ENCODE results near the gene GDF15.
A peak's percentile ranks its signal among the peaks of the same experiment; 100 is the strongest.

GDF15 gene

DNA sequence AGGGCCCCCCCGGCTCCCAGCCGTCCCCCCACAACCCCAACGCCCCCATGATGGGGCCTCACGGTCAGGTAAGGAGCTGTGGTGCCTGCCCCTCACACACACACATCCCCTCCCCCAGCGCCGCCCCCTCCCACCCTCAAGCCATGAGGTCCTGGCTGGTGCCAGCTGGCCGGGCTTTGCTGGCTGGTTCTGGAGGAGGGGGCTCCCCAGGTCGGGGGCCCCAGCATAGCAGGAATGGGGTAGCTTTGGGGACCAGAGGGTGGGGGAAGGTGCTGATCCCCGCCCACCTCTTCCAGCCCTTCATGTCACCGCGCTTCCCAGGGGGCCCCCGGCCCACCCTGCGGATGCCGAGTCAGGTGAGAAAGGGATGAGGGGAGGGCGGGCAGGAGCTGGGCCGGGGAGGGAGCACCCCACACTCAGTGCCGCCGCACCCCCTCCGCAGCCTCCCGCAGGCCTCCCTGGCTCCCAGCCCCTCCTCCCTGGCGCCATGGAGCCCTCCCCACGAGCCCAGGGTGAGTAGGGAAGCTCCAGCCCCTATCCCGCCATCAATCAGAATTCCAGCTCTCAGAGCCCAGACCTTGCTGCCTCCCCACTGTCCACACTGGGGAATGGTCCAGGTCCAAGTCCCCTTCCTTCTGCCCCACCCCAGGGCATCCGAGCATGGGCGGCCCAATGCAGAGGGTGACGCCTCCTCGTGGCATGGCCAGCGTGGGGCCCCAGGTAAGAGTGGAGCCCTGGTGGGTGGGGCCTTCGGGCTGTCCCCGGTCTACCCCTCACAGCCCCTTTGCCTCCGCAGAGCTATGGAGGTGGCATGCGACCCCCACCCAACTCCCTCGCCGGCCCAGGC is 45.6 kb downstream of the GDF15 start:
- no peak for DNase-seq (ENCODE audit: low spot score)

DNA sequence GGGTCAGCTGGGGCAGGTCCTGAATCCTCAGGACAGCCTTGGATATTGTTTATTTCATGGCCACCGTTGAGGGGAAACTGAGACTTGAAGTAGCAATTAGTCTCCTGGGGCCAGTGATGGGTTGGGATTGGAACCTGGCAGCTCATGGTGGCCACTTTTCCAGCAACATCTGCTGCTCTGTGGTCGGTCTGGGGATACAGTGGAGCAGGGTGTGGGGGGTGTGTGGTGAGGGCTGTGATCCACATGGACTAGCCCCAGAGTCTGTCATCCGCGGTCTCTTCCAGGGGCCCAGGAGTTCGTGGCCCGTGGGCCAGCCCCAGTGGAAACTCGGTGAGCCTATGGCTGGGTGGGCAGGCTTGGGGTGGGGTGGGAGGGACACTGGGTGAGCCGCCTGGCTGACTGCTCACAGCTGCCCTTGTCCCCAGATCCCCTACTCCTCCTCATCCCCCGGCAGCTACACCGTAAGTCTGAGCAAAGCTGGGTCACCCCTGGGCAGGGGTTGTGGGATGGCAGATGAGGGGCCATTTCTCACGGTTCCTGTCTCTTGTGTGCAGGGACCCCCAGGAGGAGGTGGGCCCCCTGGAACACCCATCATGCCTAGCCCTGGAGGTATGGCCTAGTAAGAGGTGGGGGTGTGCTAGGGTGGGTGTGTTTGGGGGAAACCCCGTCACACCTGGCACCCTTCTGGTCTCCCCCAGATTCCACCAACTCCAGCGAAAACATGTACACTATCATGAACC is 46.5 kb downstream of the GDF15 start:
- no peak for DNase-seq (ENCODE audit: low spot score)

DNA sequence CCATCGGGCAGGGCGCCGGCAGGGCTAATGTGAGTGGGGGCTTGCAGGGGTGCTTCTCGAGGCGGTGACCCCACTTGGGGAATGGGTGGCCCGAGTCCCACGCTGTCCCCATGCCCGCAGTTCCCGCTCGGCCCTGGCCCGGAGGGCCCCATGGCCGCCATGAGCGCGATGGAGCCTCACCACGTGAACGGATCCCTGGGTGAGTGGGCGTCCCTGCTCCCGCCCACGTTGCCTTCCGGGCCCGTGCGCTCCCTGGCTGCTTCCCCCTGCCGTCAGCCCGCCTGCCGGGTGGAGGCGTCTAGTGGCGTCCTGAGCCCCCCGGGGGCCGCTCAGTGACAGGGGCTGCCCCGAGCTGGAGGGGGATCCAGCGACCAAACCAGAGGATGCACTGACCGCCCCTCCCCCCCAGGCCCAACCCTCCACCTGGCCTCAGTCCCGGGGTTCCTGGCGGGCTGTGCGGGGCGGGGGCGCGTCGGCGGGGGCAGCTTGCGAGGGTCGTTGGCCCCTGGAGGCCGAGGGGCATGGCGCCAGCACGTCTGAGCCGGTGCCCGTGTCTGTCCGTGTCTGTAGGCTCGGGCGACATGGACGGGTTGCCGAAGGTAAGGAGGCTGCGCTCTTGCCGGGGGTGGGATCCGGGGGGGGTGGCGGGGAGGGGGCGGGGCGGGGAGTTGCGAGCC is 47.2 kb downstream of the GDF15 start:
- no peak for DNase-seq (ENCODE audit: low spot score)

DNA sequence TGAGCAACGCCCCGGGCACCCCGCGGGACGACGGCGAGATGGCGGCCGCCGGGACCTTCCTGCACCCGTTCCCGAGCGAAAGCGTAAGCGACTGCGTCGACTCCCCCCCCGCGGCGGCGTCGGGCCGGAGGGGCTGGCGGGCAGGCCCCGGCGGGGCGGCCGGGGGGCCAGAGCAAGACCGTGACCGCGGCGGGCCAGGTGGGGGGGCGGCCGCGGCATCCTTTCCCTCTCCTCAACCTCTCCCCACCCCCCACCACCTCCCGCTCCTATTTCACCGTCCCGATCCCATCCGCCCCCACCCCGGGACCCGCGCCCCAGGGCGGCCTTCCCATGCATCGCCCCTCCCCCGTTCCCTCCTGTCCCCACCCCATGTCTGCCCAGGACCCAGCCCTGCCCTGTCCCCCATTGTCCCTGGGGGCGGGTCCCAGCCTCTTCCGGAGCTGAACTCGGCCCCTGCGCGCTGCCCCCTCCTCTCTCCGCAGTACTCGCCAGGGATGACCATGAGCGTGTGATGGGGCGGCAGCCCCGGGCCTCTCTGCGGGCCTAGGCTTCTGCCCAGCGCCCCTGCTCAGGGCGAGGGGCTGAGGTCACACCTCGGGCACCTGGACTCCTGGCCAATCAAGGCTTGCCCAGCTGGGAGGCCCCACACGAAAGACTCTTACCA is 47.9 kb downstream of the GDF15 start:
- no peak for DNase-seq (ENCODE audit: low spot score)

DNA sequence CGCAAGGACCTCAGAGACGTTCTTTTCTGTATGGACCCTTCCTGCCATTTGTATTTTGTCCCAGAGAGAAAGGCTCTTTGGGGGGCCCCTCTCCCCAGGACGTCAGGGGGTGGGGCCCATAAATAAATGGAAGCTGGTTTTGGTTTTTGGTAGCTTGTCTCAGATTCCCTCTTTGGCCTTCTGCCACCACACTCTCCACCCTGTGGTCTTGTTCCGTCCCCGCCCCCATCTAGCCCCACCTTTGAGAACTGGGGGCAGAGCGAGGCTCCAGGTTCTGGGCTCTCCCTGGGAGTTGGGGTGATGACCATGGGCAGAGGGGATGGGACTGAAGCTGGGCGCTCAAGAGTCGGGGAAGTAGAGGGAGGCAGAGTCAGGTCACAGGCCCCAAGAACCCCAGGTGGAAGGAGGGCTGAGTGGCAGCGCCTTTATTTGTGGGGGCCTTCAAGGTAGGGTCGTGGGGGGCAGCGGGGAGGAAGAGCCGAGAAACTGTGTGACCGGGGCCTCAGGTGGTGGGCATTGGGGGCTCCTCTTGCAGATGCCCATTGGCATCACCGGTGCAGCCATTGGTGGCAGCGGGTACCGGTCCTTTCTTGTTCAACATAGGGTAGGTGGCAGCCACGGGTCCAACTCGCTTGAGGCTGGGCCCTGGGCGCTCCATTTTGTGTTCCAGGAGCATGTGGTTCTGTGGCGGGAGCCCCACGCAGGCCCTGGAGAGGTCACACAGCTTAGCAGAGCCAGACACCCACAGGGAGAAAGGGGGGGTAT is 48.6 kb downstream of the GDF15 start:
- DNase-seq (ENCODE audit: low spot score): no peak

DNA sequence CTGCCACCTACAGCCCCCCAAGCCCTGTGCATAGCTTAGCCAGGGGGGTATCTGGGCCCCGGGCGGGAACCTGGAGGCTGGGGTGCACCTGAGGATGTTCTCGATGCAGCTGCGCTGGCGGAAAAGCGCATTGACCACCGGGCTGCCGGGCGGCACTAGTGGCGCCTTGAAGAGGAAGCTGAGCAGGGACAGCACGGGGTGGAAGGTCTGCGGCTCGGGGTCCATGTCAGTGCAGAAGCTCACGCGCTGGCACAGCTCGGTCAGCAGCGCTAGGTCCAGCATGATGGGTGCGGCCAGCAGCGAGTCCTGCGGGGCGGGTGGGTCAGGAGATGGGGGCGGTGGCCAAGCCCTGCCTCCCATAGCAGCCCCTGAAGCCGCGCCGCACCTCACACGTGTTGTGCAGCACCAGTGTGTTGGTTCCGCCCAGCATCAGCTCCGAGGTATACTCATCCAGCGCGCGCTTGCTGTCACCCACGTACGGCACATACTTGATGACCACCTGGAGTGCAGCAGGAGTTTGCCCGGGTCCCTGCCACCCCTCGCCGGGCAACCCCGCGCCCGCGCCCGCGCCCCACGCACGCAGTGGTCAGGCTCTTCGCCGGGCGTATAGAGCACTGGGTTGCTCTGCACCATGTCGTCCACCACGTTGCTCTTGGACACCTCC is 49.4 kb downstream of the GDF15 start:
- DNase-seq (ENCODE audit: low spot score): no peak

DNA sequence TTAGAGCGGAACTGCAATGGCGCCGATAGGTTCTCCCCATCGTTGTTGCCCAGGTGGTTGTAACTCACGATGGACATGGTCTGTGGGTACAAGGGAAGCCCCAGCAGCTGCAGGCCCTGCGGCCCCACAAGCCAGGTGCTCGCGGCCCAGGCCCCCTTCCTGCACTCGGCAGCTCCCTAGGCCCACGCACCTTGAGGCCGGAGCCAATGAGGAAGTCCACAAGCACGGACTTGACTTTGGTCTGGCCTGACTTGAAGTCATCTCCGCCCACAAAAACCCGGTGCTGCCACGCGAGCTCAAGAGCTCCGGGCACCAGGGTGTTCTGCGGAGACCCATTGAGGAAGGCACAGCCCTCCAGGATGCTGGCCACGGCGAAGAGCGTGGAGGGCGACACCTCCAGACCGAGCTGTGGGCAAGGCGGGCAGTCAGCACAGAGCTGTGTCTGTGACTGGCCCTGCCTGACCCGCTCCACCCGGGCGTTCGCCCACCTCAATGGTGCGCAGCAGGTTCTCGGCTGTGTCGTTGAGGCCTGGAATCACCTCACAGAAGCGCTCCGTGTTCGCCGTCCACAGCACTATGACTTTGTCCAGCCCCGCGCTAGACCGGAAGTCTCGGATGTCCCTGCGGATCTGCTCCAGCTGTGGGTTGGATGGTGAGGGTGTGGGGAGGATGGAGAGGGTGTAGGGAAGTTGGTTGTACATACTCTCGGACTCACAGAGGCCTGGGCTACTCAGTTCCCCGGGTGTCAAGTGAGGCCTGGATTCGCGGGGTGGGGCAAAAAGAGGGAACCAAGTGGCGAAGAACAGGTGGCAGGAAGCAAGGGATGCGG is 50.1 kb downstream of the GDF15 start:
- DNase-seq (ENCODE audit: low spot score): no peak

DNA sequence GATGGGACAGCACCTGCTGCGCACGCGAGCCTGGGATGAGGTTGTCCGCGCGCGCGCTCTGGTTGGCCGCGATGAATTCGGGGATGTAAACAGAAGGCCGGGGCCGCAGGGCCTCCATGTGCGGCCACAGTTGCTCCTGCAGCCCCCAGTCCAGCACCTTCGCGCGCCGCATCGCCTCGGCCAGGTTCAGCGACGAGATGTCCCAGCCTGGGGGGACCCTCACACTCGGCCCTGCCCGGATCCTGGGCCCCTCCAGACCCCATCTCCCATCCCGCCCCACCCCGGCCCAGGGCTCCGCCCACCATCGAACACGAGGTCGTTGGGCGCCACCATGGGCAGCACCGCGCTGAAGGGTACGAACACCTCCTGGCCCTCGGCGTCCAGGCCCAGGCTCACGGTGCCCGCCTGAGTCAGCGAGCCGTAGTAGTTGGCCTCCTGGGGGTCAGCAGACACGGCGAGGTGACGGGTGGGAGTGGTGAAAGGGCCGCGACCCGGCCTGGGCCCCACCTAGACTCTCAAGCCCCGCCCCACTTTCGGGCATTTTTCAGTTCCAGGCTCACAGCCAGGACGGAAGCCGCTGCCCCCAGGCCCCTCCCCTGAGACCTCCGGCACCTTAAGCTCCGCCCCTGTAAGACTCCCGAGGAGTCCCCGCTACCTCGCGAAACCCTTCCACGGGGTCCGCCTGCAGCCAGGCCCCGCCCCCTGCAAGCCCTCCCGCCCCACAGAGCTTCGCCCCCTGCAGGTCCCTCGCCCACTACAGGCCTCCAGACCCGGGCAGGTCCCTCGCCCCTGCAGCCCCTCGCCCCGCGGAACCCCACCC is 50.9 kb downstream of the GDF15 start:
- peak; percentile 66 for DNase-seq (ENCODE audit: low spot score)

DNA sequence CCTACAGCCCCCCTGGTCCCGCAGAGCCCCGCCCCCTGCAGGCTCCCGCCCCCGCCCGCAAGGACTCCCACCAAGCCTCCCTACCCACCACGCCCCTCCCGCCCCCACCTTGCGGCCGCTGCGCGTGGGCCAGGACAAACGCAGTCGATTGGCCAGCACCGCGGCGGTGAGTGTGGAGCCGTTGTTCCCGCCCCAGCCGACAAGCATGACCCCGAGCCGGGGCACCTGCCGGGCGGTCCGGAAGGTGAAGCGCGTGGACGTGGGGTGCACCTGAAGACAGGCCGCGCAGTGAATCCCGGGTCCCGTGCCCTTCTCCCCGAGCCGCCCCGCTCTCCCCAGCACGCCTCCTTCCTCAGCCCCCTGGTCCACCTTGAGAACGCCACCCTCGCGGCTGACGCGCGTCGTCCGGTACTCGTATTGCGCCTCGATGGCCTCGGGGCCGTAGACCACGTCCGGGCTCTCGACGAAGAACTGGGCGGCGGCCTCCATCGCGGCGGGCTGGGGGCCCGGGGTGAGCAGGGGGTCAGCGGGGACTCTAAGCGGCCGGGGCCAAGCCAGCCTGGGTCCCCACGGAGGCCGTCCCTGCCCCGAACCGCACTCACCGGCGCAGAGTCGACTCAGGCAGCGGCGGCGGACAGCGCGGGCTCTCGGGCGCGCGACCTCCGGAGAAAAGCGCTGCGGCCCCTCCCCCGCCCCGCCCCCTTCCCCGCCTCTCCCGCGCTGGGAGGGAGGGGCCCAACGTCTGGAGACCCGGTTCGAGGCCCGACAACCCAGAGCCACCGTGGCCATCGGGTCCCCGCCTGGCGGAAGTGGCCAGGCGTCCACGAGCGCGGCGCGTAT is 51.8 kb downstream of the GDF15 start, which contains the start of gene ISYNA1:
ISYNA1 (minus strand) TSS at position 643 of the 840 bp plus-strand sequence; CDS start at position 489, 154 bp downstream.
- DNase-seq (ENCODE audit: low spot score): no peak

DNA sequence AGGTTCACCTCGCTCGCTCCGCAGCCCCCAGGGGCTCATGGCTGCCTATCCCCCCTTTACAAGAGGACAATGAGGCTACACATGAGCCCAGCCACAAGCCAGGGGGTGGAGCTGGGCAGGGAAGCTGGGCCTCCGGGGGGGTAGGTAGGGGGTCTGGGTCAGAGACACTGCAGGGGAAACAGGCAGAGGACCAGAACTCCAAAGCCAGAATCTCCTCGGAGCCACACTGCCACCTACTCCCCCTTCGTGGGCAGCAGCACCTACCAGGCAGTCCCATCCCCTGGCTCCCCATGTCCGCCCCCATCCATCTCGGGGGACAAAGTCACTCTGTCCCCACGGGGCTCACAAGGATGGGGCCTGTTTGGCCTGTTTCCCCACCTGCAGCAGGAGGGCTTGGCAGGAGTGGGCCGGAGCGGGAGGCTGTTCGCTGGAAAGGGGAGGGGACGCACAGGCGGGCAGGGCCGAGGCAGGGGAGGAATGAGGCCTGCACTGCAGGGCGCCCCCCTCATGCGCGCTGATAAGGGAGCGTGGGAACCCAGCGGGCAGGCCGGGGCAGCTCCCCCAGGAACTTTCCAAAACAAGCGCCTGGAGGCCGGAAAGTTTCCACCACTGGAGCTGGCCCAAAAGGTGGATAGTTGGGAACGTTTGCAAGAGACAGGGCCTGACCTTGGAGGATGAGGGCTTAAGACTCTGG is 52.5 kb downstream of the GDF15 start:
- DNase-seq (ENCODE audit: low spot score): no peak
